GM12874 (cell line): Measurements from ENCODE around the gene BARHL2.
A peak's percentile ranks its signal among the peaks of the same experiment; 100 is the strongest.

Experiments
- CTCF ChIP-seq: IDR thresholded peaks from 2 replicates; pipeline ENCODE4 v1.5.1; 2011; ENCODE audit warnings: low read depth, mild to moderate bottlenecking, control low read depth, low read length, moderate library complexity; ENCODE audit not compliant: insufficient read depth

The BARHL2 gene

GRCh38 chr1:90724361-90724760 lies 7.3 kb upstream of the BARHL2 start:
- no peak for TF ChIP-seq CTCF

GRCh38 chr1:90723590-90724108 lies 6.5 kb upstream of the BARHL2 start:
- TF ChIP-seq CTCF, result peak; percentile 44; the same call in 1 of the 2 replicates

GRCh38 chr1:90722874-90723589 lies 5.9 kb upstream of the BARHL2 start:
- no peak for TF ChIP-seq CTCF

- peak; percentile 84 for TF ChIP-seq CTCF
Observed at GRCh38 chr1:90721210-90722194, 4.4 kb upstream of the BARHL2 start.

GRCh38 chr1:90720145-90720636 lies 3.1 kb upstream of the BARHL2 start:
- TF ChIP-seq CTCF, result no peak

GRCh38 chr1:90719330-90720144 lies 2.4 kb upstream of the BARHL2 start:
- TF ChIP-seq CTCF, result no peak
